COLO829 (cell line): ENCODE results near the gene TP53I11.
A peak's percentile ranks its signal among the peaks of the same experiment; 100 is the strongest.

Experiments used
- DNase-seq: peaks from one replicate; pipeline ENCODE4 v3.0.0; 2012; ENCODE audit warnings: low spot score

The TP53I11 gene

DNA sequence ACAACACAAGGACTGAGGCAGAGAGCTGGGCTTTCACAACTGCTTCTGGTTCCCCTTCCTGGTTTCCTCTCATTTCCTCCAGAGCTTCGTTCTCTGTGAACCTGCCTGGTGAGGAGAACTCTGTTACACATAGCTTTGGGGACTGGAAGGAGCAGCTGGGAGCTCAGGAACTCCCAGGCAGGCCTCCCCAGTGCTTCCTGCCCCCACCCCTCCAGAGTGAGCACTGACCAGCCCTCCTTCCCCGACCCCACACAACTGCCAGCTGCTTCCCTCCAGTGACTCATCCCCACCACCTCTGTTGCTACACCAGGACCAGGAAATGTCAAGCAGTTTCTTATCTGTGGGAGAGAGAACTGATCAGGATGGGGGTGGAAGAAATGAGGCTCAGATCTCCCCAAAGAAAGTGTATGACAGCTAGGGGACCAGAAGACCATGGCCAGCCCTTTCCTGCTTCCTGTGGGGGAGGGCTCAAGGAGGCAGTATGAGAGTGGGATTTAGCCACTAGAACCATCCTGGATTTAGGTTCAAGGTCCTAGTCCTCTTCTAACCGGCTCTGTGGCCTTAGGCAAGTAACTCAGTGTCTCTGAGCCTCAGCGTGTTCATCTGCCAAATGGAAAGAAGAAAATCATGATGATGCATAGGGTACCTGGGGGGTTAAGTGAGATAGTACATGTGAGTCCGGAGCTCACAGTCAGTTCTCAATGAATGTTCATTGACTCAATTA is 4.5 kb upstream of the TP53I11 start:
- peak; percentile 24 for DNase-seq

DNA sequence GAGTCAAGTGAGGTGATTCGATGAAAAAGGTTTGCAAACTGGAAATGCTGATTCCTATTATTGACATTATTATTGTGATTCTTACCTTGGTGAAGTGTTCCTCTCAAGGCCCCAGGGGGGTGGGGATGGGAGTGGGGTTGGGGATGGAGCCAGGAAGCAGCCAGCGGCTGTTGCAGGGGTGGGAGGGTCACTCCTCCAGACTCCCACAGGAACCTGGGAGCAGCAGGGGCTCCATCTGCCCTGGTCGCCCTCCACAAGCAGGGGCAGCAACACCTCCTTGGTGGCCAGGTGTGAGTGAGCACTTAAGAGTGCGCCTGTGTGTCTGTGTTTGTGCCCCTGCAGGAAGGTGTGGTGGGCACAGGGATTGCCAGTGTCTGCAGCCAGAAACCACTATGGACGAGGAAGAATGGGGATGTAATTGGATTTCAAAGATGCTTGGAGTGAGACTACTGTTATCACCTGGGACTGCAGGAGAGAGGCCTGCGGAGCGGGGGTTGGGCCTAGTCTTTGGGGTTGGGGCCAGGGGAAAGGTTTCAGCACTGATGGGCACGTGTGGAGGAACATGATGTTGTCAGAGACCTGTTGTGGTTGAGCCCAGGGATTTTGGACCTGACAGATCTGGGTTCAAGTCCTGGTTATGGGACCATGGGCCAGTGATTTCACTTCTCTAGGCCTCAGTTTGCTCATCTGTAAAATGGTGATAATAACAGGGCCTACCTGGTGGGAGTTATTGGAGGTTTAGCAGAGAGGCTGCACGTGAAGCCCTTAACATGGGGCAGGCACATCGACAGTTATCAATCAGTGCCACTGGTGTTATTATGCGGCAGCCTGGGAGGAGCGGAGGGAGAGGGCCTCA is 3.6 kb upstream of the TP53I11 start:
- no peak for DNase-seq

DNA sequence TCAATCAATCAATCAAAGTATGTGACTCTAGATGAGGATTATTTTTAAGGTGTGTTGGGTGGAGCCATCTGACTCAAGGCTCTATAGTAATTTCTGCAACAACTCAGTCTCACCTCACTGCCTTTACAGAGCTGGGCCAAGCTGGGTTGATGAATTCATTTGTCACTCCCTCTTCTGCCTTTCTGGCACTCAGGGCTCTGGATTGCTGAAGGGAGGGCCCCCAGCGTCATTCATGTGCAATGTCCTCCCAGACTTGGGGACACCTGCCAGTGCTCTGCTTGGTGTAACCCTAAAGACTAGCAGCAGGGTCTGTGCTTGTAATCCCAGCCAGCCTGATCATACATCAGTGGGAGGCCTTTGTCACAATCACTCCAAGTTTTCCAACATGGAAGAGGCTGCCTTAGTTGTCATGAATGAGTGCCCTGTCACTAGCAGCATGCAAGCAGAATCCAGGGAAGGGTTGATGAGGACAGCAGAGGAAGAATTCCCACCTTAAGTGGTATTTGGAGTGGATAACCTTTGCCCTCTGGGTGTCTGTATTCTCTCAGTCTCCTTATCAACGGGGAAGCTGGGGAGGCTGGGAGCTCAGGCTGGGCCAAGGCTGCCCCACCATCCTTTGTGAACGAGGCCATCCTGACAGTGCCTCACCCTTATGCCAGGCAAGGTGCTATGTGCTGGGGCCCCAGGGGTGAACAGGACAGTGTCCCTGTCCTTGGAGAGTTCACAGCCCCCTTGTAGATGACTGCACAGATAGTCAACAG is 2.0 kb upstream of the TP53I11 start:
- DNase-seq, result no peak

DNA sequence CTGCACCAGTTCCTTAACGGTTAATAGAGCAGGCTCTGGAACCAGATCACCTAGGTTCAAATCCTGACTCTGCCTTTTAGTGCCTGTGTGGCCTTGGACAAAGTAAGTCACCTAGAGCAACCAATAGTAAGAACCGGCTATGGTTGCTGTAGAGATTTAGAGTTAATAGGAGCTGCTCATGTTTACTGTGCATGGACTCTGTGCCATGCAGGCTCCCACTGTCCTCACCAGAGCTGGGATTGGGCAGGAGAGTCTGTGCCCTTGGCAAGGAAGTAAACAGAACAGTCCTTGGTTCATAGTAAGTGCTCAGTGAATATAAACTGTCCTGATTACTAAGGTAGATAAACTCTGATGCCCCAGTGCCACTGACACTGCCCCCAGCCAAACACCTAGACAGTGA is 1.4 kb upstream of the TP53I11 start:
- no peak for DNase-seq

DNA sequence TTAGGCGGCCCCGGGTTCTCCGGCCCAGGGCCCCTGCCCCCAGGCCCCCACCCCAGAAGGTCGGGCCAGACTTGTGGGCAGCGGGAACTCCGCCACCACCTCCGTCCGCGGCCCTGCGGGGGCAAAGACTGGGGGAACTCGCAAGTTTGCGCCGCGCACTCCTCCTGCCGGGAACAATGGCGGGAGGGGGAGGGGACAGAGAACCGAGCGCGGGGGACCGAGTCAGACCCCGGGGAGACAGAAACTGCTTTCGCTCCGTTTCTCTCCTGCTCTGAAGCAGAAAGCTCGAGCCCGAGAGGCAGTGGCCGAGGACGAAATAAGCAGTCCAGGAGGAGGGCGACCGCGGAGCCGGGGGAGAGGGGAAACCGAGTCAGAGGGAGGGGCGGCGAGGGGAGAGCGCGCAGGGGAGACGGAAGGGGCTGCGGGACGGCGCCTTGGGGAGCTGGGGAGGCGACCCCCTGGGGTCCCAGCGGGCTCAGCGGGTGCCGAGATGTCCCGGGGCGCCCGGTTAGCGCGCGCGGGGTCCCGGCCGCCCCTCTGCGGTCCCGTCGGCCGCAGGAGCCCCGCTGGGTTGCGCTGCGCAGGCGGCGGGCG is 555 bp downstream of the TP53I11 start:
- no peak for DNase-seq

DNA sequence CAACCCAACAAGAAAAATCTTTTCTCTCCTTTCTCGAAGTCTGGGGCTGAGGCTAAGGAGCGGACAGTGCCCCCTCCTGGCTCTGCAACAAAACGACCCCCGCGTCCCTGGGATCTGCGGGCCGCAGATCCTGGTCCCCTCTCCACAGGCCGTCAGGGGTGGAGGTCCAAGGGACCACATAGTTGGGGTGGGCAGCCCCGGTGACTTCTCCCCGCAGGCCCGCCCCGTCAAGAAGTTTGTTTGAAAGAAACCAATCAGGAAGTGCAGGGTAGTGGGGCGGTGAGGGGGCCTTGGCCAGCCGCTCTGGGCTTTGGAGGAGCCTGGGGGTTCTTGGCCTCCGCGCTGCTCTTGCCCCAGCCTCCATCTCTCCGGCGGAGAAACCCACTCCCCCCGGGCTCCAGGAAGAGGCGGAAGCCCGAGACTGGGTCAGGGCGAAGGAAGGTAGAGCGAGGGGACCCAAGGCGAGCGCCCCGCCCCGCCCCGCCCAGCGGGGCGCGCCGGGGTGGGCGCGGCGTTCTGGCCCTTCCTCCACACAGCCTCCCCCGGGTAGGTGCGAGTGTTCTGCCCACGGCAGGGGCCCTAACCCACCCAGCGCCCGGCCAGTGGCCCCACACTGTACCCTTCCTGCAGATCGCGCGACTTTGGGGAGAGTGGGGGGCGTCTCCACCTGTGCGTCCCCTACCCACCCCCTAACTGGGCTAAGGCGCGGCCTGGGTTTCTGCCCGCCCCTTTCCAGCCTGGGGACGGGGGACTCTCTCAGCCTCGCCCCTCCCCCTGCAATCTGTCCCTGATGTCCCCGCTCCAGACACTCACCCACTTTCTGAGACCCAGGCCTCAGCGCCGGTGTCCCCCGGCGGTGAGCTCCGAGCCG is 1.3 kb downstream of the TP53I11 start:
- no peak for DNase-seq

DNA sequence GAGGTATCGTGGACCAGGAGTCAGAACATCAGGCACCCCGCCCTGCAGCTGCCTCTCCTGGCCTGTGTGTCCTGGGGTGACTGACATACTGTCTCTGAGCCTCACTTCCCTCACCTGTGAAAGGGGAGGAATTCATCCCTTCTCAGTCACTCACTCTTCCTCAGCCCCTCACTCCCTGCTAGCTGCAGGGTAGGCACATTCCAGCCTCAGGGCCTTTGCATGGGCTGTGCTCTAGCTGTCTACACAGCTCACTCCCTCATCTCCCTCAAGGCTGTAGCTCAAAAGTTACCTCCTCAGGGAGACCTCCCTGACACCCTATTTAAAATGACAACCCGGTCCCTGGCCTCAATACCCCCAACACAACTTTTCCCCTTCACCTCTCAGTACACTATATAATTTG is 2.5 kb downstream of the TP53I11 start:
- no peak for DNase-seq

DNA sequence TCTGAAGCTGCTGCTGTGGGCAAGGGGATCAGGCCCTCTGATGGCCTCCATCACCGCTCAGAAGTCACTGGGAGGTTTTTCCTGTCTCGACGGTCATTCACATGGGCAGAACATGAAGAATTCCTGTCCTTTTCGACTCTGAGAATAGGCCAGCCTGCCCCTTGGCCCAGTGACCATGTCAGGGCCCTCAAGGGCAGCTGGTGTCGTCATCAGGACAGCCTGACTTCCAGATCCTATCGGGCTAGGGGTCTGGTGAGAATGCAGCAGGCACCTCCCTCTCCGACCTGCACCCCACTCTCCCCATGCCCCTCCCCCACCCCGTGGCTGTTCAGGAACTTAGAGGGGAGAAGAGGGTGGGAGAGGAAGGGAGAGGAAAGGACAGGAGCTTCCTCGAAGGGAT is 3.6 kb downstream of the TP53I11 start:
- DNase-seq, result no peak

DNA sequence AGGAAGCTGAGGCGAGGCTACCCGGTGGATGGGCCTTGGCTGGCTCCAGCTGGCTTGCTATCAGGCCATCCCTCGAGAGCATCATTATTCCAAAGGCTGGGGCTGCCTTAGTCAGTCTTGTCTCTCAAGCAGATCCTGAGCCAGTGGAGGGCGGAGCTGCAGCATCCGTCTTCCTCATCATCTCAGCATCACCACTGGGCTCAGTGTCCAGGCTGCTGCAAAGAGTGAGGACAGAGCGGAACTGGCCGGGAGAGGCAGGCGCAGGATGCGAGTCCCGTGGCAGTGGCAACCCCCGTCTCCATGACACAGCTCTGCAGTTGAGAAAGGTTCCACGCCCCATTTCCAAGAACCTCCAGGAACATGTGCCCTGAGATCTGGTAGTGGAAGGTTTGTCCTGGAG is 4.4 kb downstream of the TP53I11 start:
- DNase-seq, result no peak

DNA sequence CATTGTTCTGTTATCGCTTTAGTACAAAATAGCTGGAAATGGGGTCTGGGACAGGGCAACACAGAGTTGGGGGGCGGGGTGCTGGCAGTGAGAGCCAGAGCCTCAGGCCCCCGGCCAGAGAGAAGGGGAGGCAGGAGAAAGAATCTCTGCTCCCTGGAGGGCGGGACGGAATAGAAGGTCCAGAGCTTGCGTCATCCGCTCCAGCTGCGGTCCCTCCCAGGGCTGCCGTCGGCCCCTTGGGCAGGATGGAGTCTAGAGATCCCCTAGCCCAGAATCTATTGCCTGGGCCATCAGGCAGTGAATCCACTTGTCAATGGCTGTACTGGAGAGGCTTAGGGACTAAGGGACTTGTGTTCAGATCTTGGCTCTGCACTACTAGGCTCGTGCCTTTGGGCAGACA is 5.0 kb downstream of the TP53I11 start:
- no peak for DNase-seq

DNA sequence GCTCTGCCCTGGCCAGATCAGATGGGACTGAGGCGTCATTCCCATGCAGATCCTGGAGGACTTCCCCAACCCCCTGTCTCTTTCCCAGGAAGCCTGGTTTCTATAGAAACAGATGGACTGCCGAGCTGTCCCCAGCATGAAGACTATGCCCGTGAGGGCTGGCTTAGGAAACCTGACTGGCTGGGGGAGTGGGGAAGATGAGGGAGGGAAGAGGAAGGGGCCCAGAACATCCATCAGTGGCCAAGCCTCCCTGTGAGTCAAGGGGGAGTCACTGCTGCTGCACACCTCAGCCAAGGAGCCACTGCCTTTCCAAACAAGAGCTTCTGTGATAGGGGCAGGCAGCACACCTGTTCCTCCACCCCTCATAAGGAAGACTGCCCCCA is 5.8 kb downstream of the TP53I11 start:
- DNase-seq, result no peak

DNA sequence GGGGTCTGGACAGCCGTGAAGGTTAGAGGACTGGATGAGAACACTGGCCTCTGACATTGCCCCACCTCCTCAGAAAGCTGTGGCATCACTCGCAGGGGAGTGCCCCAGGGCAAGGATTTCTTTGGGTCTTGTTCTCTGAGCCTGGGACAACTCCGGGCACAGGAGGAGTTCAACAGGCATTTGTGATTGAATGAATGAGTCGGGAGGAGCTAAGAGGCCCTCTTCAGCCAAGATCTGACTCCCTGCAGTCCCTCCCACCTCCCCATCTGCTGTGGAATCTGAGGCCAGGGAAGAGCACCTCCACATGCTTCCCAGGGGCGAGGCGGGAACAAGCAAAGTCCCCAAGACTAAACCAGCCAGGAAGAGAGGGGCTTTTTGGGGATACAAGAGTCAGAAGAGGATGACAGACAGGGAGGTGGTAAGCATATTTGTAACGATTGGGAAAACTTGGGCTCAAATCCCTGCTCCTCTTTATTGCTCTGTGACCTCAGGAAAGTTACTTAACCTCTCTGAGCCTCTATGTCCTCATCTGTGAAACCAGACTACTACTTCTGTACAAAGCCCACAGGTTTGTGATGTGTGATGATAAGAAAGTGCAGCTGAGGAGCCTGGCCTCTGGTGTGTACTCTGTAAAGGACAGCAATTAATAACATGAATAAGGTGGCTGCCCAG is 6.4 kb downstream of the TP53I11 start:
- no peak for DNase-seq

DNA sequence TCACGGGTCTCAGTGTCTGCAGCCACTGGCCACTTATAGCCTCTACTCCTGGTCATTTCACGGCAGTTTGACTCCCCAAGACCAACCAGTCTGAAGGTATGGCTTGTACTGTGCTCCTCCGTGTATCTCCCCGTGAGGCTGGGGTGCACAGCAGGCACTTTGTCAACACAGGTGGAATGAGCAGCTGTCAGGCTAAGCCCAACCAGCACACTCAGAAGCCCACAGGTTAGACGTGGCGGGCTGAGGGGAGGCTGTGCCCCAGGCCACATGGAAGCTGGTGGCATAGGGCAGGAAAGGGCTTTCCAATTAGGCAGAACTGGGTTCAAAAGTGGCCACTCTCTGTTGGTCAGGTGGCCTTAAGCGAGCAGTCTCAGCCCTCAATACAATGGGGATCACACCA is 7.0 kb downstream of the TP53I11 start:
- DNase-seq, result no peak

DNA sequence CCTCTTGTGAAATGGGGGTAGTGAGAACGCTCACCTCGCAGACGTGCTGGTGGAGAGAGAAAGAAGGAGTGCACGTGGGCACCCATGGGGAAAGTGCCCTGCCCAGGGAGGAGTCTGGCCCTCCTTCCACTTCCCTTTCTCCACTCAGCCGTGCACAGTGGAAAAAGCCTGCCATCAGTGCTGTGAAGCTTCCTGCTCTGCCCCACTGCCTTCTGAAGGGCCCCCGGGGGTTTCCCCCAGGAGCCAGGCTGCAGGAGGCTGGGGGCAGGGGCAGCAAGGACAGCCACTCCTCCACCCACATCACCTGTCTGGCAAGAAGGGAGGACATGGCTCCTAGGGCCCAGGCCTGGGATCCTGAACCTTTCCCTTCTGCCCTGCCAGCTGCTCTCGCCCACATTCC is 7.6 kb downstream of the TP53I11 start:
- no peak for DNase-seq

DNA sequence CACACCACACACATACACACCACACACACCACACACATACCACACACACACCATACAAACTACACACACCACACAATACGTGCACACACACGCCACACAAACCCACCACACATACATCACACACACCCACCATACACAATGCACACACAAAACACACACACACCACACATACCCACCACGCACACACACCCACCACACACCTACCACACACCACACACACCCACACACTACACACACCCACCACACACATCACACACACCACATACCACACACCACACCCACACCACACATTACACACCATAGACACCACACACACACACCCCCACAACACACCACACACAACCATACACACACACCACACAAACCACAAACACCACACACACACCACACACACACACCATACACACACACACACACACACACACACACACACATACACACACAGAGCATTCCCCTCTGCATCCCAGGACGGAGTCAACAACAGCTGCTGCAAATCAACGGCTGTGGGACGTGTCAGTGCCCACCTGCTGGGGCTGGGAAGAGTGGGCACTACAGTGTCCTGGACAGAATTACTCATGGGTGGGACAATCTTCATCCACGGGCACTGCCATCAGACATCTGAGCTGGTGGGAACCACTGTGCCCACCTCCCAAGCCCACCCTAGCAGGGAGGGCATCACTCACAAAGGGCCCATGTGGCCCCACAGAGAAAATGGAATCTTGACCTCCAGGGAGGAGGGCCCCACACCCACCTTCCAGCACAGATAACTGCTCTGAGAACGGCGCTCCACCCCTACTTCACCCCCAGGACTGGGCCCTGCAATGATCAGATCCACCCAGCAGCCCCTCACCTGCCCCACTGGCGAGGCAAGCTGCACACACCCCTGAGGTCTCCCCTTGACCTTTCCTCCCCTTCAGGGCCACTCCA is 8.4 kb downstream of the TP53I11 start:
- no peak for DNase-seq

DNA sequence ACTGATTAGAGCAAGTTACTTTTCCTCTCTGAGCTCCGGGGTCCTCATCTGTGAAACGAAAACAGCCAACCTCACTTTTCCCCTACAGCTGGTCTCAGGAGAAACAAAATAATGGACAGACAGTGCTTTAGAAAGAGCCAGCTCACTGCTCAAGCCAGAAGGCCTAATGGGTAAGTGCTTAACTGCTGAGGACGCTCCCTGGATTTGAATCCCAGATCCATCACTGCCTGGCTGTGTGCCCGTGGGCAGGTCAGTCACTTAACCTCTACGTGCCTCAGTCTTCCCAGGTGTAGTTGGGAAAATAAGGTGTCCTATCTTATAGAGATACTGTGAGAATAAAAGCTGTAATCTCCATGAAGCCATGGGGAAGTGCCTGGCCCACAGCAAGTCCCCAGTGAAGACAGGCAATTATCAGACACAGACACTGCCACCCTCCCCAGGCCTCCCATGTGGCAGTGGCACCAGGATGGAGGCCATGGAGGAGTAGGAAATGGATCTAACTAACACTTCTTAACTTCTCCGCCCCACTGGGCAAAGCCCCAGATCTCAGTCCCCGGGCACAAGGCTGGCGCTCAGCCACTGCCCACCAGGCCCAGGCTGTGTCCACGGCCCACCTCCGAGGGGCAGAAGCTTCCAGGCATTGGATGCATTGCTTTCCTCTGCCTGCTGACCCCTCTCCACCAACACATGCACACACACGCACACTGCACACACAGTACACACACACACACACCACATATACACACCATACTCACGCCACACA is 9.2 kb downstream of the TP53I11 start:
- DNase-seq, result no peak

DNA sequence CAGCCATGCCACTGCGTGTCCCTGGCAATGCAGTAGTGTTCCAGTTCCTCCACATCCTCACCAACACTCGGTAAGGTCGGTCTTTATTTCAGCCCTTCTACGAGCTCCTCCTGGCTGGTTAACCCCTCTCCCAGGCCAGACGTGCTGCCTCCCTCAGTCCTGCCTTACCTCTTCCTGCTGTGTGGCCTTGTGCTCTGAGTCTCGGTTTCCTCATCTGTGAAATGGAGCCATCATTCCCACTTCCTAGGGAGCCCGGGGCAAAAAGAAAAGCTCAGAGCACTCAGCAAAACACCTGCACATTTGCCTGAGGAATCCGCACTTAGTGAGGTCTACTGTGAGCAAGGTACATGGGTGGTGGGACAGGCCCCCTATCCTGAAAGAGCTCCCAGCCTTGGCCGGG is 9.8 kb downstream of the TP53I11 start:
- no peak for DNase-seq

DNA sequence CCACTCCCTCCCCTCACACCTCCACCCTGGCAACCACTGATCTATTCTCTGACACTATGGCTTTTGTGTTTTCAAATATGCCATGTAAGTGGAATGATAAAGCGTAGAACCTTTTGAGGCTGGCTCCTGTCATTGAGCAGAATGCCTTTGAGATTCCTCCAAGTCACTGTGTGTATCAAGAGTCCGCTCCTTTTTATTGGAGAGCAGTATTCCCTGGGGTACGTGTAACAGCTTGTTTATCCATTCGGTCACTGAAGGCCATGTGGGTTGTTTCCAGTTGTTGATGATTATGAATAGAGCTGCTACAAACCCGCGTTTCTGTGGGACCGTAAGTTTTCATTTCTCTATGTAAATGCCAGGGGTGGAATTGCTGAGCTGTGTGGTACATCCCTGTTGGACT is 10.3 kb downstream of the TP53I11 start:
- DNase-seq, result no peak
